Lower lobe of right lung (tissue), 2 donors: ENCODE measurements around the gene MCM7. TPM values are rescaled to one million over a fixed set of nuclear protein-coding genes. Genes with fewer than 3 reads are reported as not detected.

ENCODE experiments used
- ATAC-seq, 2 donors: fragments of 200-7000 bp; cut with Tn5 transposase; one replicate each; pipeline ENCODE4 v1.9.1; 2020 to 2022; ENCODE audit warnings: mild to moderate bottlenecking in 2 of 2, moderate library complexity in 2 of 2
- DNase-seq: peaks from one replicate; pipeline ENCODE4 v3.0.0-alpha.2; 2020
- H3K27ac ChIP-seq: fragments of 200-600 bp; one replicate; pipeline ENCODE4 v1.8.0; 2022
- H3K27me3 ChIP-seq: fragments of 200-600 bp; one replicate; pipeline ENCODE4 v1.8.0; 2022; ENCODE audit warnings: low read depth
- H3K36me3 ChIP-seq: fragments of 200-600 bp; one replicate; pipeline ENCODE4 v1.8.0; 2022; ENCODE audit warnings: mild to moderate bottlenecking
- H3K4me1 ChIP-seq: fragments of 200-600 bp; one replicate; pipeline ENCODE4 v1.8.0; 2022
- H3K4me3 ChIP-seq: fragments of 200-600 bp; one replicate; pipeline ENCODE4 v1.8.0; 2022; ENCODE audit warnings: mild to moderate bottlenecking
- H3K9me3 ChIP-seq: fragments of 200-600 bp; one replicate; pipeline ENCODE4 v1.8.0; 2022
- intact Hi-C: fragments of 100-400 bp; cut with DNase I; formaldehyde crosslinking; loops from one replicate; pipeline ENCODE4 v1.11.0; 2022
- total RNA-seq: library from RNA; stranded (reverse); fragmentation: NEBNext Ultra II Directional; extraction: Animal tissue kit (Norgen Biotek cat#: 25700); gene quantifications from one replicate; pipeline ENCODE4 v1.2.1, GENCODE V29; 2021
- TF ChIP-seq, protein P1 (sequence below): fragments of 200-600 bp; IDR thresholded peaks from one replicate; pipeline ENCODE4 v1.8.0; 2022; ENCODE audit warnings: antibody characterized with exemption, mild to moderate bottlenecking
- donor health status: DM: no; HTN: yes; CAD: no; lungs with severe emphysema.

The MCM7 gene
- total RNA-seq, 1 donor from 2014 or later, result 48.0 TPM

DNA sequence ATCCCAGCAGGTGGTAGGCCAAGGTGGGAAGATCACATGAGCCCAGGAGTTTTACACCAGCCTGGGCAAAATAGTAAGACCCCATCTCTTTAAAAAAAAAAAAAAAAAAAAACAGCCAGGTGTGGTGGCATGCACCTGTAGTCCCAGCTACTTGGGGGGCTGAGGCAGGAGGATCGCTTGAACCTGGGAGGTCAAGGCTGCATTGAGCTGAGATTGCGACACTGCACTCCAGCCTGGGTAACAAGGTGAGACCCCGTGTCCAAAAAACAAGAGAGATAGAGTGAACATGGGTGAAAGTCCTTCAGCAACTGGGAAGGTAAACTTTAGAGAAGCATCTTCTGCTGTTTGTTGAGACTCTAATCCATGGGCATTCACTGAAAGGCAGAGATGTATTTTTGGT is 41.3 kb upstream of the MCM7 start:
- ATAC-seq, result no peak

DNA sequence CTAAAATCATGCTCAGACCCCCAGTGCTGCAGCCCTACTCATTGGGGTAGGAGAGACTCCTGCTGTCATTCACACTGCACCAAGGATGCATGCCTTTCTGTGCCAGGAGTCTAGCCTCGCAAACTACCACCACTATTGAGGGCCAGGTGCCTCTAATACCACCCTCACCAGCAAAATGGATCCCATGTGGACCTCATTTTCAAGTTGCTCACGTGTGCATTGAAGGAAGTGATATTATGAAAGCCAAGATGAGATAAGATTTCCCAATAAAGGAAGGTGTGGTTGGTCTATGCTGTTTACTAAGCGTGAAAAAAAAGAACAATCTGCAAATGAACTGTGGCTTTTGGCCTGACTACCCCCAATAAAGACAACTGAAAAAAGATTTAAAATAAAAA is 40.4 kb upstream of the MCM7 start:
- ATAC-seq, result no peak

More for the DNA sequence above, 41.3 kb upstream of the MCM7 start:
- H3K9me3 ChIP-seq, result no peaks in the 10 kb centered on the region
- H3K27me3 ChIP-seq, result no peaks in the 10 kb centered on the region
- intact Hi-C loops, result no loop called here
- DNase-seq, result no peak
- no peaks in the 10 kb centered on the region for H3K4me1 ChIP-seq
- TF ChIP-seq, protein P1, sequence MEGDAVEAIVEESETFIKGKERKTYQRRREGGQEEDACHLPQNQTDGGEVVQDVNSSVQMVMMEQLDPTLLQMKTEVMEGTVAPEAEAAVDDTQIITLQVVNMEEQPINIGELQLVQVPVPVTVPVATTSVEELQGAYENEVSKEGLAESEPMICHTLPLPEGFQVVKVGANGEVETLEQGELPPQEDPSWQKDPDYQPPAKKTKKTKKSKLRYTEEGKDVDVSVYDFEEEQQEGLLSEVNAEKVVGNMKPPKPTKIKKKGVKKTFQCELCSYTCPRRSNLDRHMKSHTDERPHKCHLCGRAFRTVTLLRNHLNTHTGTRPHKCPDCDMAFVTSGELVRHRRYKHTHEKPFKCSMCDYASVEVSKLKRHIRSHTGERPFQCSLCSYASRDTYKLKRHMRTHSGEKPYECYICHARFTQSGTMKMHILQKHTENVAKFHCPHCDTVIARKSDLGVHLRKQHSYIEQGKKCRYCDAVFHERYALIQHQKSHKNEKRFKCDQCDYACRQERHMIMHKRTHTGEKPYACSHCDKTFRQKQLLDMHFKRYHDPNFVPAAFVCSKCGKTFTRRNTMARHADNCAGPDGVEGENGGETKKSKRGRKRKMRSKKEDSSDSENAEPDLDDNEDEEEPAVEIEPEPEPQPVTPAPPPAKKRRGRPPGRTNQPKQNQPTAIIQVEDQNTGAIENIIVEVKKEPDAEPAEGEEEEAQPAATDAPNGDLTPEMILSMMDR, result no peak
- no peaks in the 10 kb centered on the region for H3K36me3 ChIP-seq
- H3K4me3 ChIP-seq, result no peak overlapping the region
- no peak overlapping the region for H3K27ac ChIP-seq

DNA sequence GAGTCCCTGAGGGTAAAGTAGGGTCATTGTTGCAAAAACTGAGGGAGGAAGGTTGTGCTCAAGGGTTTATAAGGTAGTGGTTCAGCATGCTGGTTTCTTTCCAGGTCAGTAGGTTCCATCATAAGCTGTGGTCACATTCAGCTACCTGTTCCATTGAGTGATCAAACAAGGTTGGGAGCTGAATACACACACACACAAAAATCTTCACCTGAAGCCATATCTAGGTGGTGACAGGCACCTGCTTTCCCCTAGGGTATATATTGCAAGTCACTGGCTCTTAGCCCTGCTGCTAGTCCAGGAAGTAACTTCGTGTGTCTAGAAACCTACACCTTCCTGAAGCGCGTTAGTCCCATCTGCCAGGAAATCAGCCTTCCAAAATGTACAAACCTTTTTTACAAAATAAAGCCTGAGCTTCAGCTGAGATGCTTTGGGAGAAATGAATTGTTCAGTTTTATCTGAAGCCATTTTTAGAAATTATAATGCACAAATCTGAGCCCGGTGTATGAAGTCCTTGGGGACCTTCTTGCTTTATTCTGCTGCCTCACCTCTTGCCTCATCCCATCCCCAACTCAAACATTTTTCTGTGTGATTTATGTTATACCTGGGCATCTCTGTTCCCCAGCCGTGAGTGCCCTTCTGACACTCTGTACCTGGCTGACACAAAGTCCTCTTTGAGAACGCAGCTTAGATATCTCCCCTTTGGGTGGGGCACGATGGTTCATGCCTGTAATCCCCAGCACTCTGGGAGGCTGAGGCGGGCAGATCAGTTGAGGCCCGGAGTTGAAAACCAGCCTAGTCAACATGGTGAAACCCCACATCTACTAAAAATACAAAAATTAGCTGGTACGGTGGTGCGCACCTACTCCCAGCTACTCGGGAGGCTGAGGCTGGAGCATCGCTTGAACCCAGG is 36.9 kb upstream of the MCM7 start:
- Histone ChIP-seq H3K9me3 (no peaks in the 10 kb centered on the region), H3K27me3 (no peaks in the 10 kb centered on the region), H3K4me1 (no peaks in the 10 kb centered on the region), H3K4me3 (no peak overlapping the region), H3K36me3 (no peaks in the 10 kb centered on the region), H3K27ac (no peak overlapping the region)
- intact Hi-C loops, result no loop called here
- DNase-seq (no peak), ATAC-seq (no peak)
- TF ChIP-seq, protein P1, result no peak

More for the DNA sequence above, 40.4 kb upstream of the MCM7 start:
- no peak for DNase-seq
- Histone ChIP-seq H3K27ac (no peak overlapping the region), H3K36me3 (no peaks in the 10 kb centered on the region), H3K4me1 (no peaks in the 10 kb centered on the region), H3K4me3 (no peak overlapping the region), H3K9me3 (no peaks in the 10 kb centered on the region), H3K27me3 (no peaks in the 10 kb centered on the region)
- intact Hi-C loops, result no loop called here
- TF ChIP-seq, protein P1, result no peak

DNA sequence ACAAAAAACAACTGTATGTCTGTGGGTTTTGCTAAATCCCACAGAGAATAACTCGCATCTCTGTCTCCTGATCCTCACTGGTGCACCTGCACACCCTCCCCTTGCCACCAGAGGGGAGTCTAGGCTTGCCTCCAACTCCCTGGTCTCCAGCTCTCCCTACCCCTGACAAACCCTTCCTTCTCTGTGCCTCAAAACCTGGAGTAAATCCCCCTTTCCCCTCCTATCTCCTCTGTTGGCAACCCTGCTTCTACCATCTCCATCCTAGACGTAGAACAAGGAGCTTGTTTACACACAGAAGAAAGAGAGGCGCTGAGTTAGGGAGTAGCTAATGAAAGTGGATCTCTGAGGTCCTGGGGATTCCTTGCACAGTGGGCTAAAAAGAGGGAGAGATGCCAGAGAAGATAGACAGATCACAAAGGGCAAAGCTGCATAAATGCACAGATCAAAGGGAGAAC is 31.5 kb upstream of the MCM7 start:
- H3K36me3 ChIP-seq, result no peaks in the 10 kb centered on the region
- H3K4me1 ChIP-seq, result peaks cover 15% of the 10 kb centered on the region
- no peak for DNase-seq
- no peaks in the 10 kb centered on the region for H3K27me3 ChIP-seq
- H3K4me3 ChIP-seq, result no peak overlapping the region
- TF ChIP-seq, protein P1, result peak; percentile 84
- H3K27ac ChIP-seq, result no peak overlapping the region
- peak; percentile 79 to 81 for ATAC-seq
- intact Hi-C loops, result no loop called here
- no peaks in the 10 kb centered on the region for H3K9me3 ChIP-seq

DNA sequence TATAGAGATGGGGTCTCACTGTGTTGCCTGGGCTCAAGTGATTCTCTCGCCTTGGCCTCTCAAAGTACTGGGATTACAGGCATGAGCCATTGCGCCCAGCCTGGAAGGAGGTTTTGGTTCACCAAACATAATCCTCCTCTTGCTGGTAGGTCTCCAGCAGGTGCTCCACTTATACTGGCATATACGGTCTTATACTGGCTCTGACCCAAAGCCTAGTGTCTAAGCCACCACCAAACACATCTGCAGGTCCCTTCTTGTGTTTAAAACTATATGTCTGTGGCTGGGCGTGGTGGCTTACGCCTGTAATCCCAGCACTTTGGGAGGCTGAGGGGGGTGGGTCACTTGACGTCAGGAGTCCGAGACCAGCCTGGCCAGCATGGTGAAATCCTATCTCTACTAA is 30.9 kb upstream of the MCM7 start:
- Histone ChIP-seq H3K36me3 (no peaks in the 10 kb centered on the region), H3K27me3 (no peaks in the 10 kb centered on the region), H3K27ac (no peak overlapping the region), H3K4me1 (peaks cover 17% of the 10 kb centered on the region), H3K9me3 (no peaks in the 10 kb centered on the region), H3K4me3 (no peak overlapping the region)
- intact Hi-C loops, result no loop called here
- ATAC-seq (no peak), DNase-seq (no peak)
- TF ChIP-seq, protein P1, result no peak
